ENCODE results near the gene TUFT1. TPM values are rescaled to one million over a fixed set of nuclear protein-coding genes. Genes with fewer than 3 reads are reported as not detected.

The TUFT1 gene
- total RNA-seq, 4 donors from 2014 or later = 18.1 to 41.8 (median 32.8) TPM

DNA sequence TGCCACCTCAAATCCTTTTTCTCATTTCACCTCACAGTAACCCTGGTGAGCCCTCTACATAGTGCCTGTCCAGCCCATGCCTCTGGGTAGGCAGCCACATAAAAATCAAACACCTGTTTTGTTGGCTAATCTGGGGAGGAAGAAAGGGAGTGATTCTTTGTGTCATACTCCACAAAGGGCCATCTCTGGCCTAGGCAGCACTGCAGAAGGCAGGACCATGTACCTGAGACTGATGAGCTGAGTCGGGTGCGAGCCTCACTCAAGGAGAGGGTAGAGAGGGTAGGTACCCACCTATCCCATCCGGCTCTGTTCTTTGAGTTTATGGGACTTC is 7.8 kb downstream of the TUFT1 start:
- intact Hi-C loops (cut with DNase I) = no loop called here
- no peak for TF ChIP-seq POLR2A (IDR thresholded peaks at IDR 0.05)
- TF ChIP-seq, protein P1, sequence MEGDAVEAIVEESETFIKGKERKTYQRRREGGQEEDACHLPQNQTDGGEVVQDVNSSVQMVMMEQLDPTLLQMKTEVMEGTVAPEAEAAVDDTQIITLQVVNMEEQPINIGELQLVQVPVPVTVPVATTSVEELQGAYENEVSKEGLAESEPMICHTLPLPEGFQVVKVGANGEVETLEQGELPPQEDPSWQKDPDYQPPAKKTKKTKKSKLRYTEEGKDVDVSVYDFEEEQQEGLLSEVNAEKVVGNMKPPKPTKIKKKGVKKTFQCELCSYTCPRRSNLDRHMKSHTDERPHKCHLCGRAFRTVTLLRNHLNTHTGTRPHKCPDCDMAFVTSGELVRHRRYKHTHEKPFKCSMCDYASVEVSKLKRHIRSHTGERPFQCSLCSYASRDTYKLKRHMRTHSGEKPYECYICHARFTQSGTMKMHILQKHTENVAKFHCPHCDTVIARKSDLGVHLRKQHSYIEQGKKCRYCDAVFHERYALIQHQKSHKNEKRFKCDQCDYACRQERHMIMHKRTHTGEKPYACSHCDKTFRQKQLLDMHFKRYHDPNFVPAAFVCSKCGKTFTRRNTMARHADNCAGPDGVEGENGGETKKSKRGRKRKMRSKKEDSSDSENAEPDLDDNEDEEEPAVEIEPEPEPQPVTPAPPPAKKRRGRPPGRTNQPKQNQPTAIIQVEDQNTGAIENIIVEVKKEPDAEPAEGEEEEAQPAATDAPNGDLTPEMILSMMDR (IDR thresholded peaks at IDR 0.05) = no peak
- Histone ChIP-seq H3K4me3 (no peak overlapping the region), H3K27ac (peak overlapping the region; percentile 43 to 78 (median 68)), H3K9me3 (no peaks in the 10 kb centered on the region), H3K36me3 (peaks cover 0 to 28% (median 0%) of the 10 kb centered on the region in 3 donors), H3K4me1 (peaks cover 15 to 56% (median 16%) of the 10 kb centered on the region in 3 donors), H3K27me3 (no peaks in the 10 kb centered on the region)
- WGBS, 2 donors = 94 to 98% methylated on average over 3 of the region's 3 CpGs
- DNase-seq = no peak

DNA sequence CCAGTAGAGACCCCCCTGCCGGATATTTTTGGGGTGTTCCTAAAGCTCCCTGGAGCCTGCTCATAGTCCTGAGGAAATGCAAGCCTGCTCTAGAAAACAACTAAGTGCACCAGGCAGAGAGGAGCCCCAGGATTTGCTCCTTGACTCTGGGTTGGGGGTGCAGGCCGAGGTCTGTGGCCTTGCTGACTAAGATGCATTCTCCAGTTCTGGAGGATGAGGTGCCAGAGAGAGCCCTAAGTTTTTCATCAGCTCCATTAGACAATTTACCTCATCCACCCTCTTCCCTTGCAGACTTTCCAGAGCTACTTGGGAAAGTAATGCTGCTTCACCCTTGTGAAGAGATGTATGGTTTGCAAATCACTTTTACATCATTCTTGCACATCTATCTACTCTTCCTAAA is 9.1 kb downstream of the TUFT1 start:
- H3K27ac ChIP-seq = peak overlapping the region in 1 of 4 donors; percentile 23
- no peaks in the 10 kb centered on the region for H3K9me3 ChIP-seq
- peaks cover 15 to 44% (median 16%) of the 10 kb centered on the region in 3 donors for H3K4me1 ChIP-seq
- WGBS, 2 donors = 26 to 56% methylated on average over 2 of the region's 2 CpGs
- H3K27me3 ChIP-seq = no peaks in the 10 kb centered on the region
- DNase-seq = no peak
- peaks cover 0 to 22% (median 0%) of the 10 kb centered on the region in 3 donors for H3K36me3 ChIP-seq
- no peak for TF ChIP-seq POLR2A (IDR thresholded peaks at IDR 0.05)
- TF ChIP-seq, protein P1 (IDR thresholded peaks at IDR 0.05) = no peak
- no peak overlapping the region for H3K4me3 ChIP-seq
- intact Hi-C loops (cut with DNase I) = no loop called here

DNA sequence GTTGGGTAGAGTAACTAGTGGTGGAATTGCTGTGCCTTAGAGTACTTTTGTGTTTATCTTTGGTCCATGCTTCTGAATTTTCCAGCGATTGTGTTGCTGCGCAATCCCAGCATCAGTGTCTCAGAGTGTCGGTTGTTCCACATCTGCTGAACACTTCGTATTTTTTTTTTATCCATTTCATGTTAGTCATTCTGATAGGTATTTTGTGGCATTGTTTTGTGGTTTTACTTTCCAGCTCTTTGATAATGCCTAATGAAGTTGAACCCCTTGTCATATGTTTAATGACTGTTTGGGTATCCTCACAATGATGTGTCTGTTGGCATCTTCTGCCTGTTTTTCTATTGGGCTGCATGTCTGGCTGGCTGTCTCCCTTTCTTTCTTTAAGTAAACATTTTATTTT is 13.6 kb downstream of the TUFT1 start:
- intact Hi-C loops (cut with DNase I) = no loop called here
- no peaks in the 10 kb centered on the region for H3K9me3 ChIP-seq
- no peaks in the 10 kb centered on the region for H3K27me3 ChIP-seq
- no peak overlapping the region for H3K4me3 ChIP-seq
- peaks cover 0 to 13% (median 0%) of the 10 kb centered on the region in 3 donors for H3K36me3 ChIP-seq
- peaks cover 6 to 22% (median 6%) of the 10 kb centered on the region in 3 donors for H3K4me1 ChIP-seq
- H3K27ac ChIP-seq = no peak overlapping the region
- TF ChIP-seq POLR2A (IDR thresholded peaks at IDR 0.05) = no peak
- TF ChIP-seq, protein P1 (IDR thresholded peaks at IDR 0.05) = no peak
- WGBS, 2 donors = 69 to 83% methylated on average over 4 of the region's 4 CpGs
- DNase-seq = no peak

DNA sequence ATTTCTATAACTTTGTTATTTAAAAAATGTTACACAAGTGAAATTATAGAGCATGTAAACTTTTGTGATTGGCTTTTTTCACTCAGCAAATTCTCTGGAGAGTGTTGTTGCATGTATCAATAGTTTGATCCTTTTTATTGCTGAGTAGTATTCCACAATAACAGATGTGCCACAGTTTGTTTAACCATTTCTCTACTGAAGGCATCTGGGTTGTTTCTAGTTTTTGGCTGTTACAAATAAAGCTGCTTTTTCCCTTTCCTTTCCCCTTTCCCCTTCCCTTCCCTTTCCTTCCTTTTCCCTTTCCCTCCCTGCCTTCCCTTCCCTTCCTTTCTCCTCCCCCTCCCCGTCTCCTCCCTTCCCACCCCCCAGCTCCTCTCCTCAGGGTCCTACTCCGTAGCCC is 15.9 kb downstream of the TUFT1 start:
- intact Hi-C loops (cut with DNase I) = no loop called here
- no peaks in the 10 kb centered on the region for H3K27me3 ChIP-seq
- TF ChIP-seq, protein P1 (IDR thresholded peaks at IDR 0.05) = no peak
- TF ChIP-seq POLR2A (IDR thresholded peaks at IDR 0.05) = no peak
- H3K9me3 ChIP-seq = no peaks in the 10 kb centered on the region
- peaks cover 0 to 16% (median 0%) of the 10 kb centered on the region in 3 donors for H3K36me3 ChIP-seq
- 71 to 100% methylated on average over 1 to 2 of the region's 2 CpGs for WGBS, 2 donors
- H3K4me3 ChIP-seq = no peak overlapping the region
- H3K4me1 ChIP-seq = no peaks in the 10 kb centered on the region
- DNase-seq = no peak
- no peak overlapping the region for H3K27ac ChIP-seq

DNA sequence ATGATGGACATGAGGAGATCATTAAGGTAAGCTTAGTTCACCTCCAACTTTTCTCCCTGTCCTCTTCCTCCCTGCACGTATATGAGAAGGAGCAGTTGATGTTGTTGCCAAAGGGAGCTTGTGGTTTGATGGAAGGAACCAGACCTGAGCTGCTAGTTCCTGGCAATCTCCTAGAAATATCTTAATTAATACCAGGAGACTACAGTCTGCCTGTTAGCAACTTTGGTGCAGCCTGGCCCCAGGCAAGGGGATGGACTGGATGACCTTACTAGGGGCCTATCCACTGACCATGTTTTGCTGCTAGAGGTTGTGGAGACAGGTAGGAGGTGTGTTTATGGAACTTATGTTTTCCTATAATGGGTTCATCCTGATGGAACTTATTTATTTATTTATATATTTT is 22.6 kb downstream of the TUFT1 start:
- TF ChIP-seq, protein P1 (IDR thresholded peaks at IDR 0.05) = no peak
- no peak for TF ChIP-seq POLR2A (IDR thresholded peaks at IDR 0.05)

More for the DNA sequence above, 22.6 kb downstream of the TUFT1 start:
- 67% methylated on average over 1 of the region's 1 CpG; no CpG with 5 or more reads in 1 of the 2 donors for WGBS, 2 donors
- Histone ChIP-seq H3K27me3 (no peaks in the 10 kb centered on the region), H3K4me1 (peaks cover 0 to 9% (median 0%) of the 10 kb centered on the region in 3 donors), H3K27ac (no peak overlapping the region), H3K4me3 (no peak overlapping the region), H3K36me3 (peaks cover 0 to 71% (median 0%) of the 10 kb centered on the region in 3 donors), H3K9me3 (no peaks in the 10 kb centered on the region)
- intact Hi-C loops (cut with DNase I) = no loop called here
- DNase-seq = no peak
